Measurements from ENCODE around the gene DNAH1. TPM values are rescaled to one million over a fixed set of nuclear protein-coding genes. Genes with fewer than 3 reads are reported as not detected.

Gene DNAH1
- total RNA-seq, 1 experiment from 2014 or later, result 5.9 TPM

- no peak for DNase-seq
- H3K36me3 ChIP-seq (ENCODE audit: low read depth), result no peaks in the 10 kb centered on the region
- TF ChIP-seq, protein P1, sequence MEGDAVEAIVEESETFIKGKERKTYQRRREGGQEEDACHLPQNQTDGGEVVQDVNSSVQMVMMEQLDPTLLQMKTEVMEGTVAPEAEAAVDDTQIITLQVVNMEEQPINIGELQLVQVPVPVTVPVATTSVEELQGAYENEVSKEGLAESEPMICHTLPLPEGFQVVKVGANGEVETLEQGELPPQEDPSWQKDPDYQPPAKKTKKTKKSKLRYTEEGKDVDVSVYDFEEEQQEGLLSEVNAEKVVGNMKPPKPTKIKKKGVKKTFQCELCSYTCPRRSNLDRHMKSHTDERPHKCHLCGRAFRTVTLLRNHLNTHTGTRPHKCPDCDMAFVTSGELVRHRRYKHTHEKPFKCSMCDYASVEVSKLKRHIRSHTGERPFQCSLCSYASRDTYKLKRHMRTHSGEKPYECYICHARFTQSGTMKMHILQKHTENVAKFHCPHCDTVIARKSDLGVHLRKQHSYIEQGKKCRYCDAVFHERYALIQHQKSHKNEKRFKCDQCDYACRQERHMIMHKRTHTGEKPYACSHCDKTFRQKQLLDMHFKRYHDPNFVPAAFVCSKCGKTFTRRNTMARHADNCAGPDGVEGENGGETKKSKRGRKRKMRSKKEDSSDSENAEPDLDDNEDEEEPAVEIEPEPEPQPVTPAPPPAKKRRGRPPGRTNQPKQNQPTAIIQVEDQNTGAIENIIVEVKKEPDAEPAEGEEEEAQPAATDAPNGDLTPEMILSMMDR (conservative IDR thresholded peaks at IDR 0.05), result no peak
- no peak for TF ChIP-seq EZH2 (IDR thresholded peaks at IDR 0.05; ENCODE audit: low read depth)
- H3K79me2 ChIP-seq (ENCODE audit: low read depth), result peaks cover 6% of the 10 kb centered on the region; the same call in 1 of the 2 replicates
- no TSS peak for BruUV-seq (replicated peaks)
- H3K4me3 ChIP-seq, result no peak overlapping the region
- CTCF ChIA-PET, result interaction anchor here (0.5 to 1.4 kb wide), 3 partner anchors 47 to 157 kb away, joined by 5 to 17 read pairs (median 6); no protein-coding TSS in a partner anchor
- POLR2A ChIA-PET (ENCODE audit: unreplicated experiment), result no interaction called here
- no peaks in the 10 kb centered on the region for H3K27me3 ChIP-seq (ENCODE audit: insufficient read depth, low read depth)
- no peaks in the 10 kb centered on the region for H3K9me2 ChIP-seq (ENCODE audit: insufficient read depth)
- no peak overlapping the region for H3K27ac ChIP-seq
- H3K9me3 ChIP-seq (ENCODE audit: insufficient read depth, low read depth), result no peaks in the 10 kb centered on the region
- no peak overlapping the region for H3K4me2 ChIP-seq
- H3K4me1 ChIP-seq (replicated peaks; ENCODE audit: insufficient read depth), result peaks cover 7% of the 10 kb centered on the region; the same call in 1 of the 2 replicates
- intact Hi-C loops (cut with micrococcal nuclease; ENCODE audit: unreplicated experiment), result loop anchor here (5.0 kb wide), 1 partner anchor 95 kb away; no protein-coding TSS in a partner anchor
- no peaks in the 10 kb centered on the region for H4K20me1 ChIP-seq (ENCODE audit: insufficient read depth)
- H2AFZ ChIP-seq, result no peak overlapping the region
- H3F3A ChIP-seq (ENCODE audit: insufficient read depth, low read depth), result no peaks in the 10 kb centered on the region
Measured at GRCh38 chr3:52292247-52293065, 23.7 kb upstream of the DNAH1 start.

GRCh38 chr3:52293491-52294319, 22.4 kb upstream of the DNAH1 start:
- Histone ChIP-seq H3K4me1 (replicated peaks; ENCODE audit: insufficient read depth) (peaks cover 4% of the 10 kb centered on the region; the same call in 1 of the 2 replicates), H3F3A (ENCODE audit: insufficient read depth, low read depth) (no peaks in the 10 kb centered on the region), H4K20me1 (ENCODE audit: insufficient read depth) (no peaks in the 10 kb centered on the region), H2AFZ (no peak overlapping the region), H3K36me3 (ENCODE audit: low read depth) (no peaks in the 10 kb centered on the region), H3K79me2 (ENCODE audit: low read depth) (peaks cover 1% of the 10 kb centered on the region; the same call in 1 of the 2 replicates), H3K4me2 (no peak overlapping the region), H3K9me3 (ENCODE audit: insufficient read depth, low read depth) (no peaks in the 10 kb centered on the region), H3K27me3 (ENCODE audit: insufficient read depth, low read depth) (no peaks in the 10 kb centered on the region), H3K9me2 (ENCODE audit: insufficient read depth) (no peaks in the 10 kb centered on the region), H3K27ac (no peak overlapping the region), H3K4me3 (no peak overlapping the region)
- TF ChIP-seq, protein P1 (conservative IDR thresholded peaks at IDR 0.05), result no peak
- no peak for TF ChIP-seq EZH2 (IDR thresholded peaks at IDR 0.05; ENCODE audit: low read depth)
- POLR2A ChIA-PET (ENCODE audit: unreplicated experiment), result no interaction called here
- intact Hi-C loops (cut with micrococcal nuclease; ENCODE audit: unreplicated experiment), result loop anchor here (5.0 kb wide), 1 partner anchor 94 kb away; no protein-coding TSS in a partner anchor
- DNase-seq, result no peak
- BruUV-seq (replicated peaks), result no TSS peak
- CTCF ChIA-PET, result no interaction called here

GRCh38 chr3:52294320-52295150, 21.6 kb upstream of the DNAH1 start:
- Histone ChIP-seq H3K4me1 (replicated peaks; ENCODE audit: insufficient read depth) (no peaks in the 10 kb centered on the region), H3K4me3 (no peak overlapping the region), H3K9me2 (ENCODE audit: insufficient read depth) (no peaks in the 10 kb centered on the region), H3F3A (ENCODE audit: insufficient read depth, low read depth) (no peaks in the 10 kb centered on the region), H3K9me3 (ENCODE audit: insufficient read depth, low read depth) (no peaks in the 10 kb centered on the region), H2AFZ (no peak overlapping the region), H3K27ac (no peak overlapping the region), H3K4me2 (no peak overlapping the region), H3K36me3 (ENCODE audit: low read depth) (no peaks in the 10 kb centered on the region), H3K27me3 (ENCODE audit: insufficient read depth, low read depth) (no peaks in the 10 kb centered on the region), H3K79me2 (ENCODE audit: low read depth) (no peaks in the 10 kb centered on the region), H4K20me1 (ENCODE audit: insufficient read depth) (no peaks in the 10 kb centered on the region)
- no TSS peak for BruUV-seq (replicated peaks)
- no peak for TF ChIP-seq EZH2 (IDR thresholded peaks at IDR 0.05; ENCODE audit: low read depth)
- TF ChIP-seq, protein P1 (conservative IDR thresholded peaks at IDR 0.05), result no peak
- no peak for DNase-seq
- intact Hi-C loops (cut with micrococcal nuclease; ENCODE audit: unreplicated experiment), result loop anchor here (5.0 kb wide), 1 partner anchor 93 kb away; no protein-coding TSS in a partner anchor
- ChIA-PET POLR2A (ENCODE audit: unreplicated experiment) (interaction anchor here (0.6 kb wide), 1 partner anchor 625 kb away, joined by 3 read pairs; no protein-coding TSS in a partner anchor), CTCF (no interaction called here)

Measured in PC-9 (cell line).